ENCODE measurements around the gene MUSTN1. TPM values are rescaled to one million over a fixed set of nuclear protein-coding genes. Genes with fewer than 3 reads are reported as not detected.

MUSTN1 gene
- total RNA-seq, 1 donor from 2014 or later = not detected

- H3K36me3 Mint-ChIP-seq (ENCODE audit: low read depth, unreplicated experiment) = peaks cover 1% of the 10 kb centered on the region
- H3K4me3 Mint-ChIP-seq (ENCODE audit: unreplicated experiment) = no peak overlapping the region
- H3K27ac Mint-ChIP-seq (ENCODE audit: unreplicated experiment) = peak overlapping the region; percentile 7
- peaks cover 13% of the 10 kb centered on the region for H3K4me1 Mint-ChIP-seq (ENCODE audit: low read depth, unreplicated experiment)
- no peak overlapping the region for H2AFZ ChIP-seq (ENCODE audit: low read depth, low read length)
- peaks cover 4% of the 10 kb centered on the region for H3K4me1 ChIP-seq (ENCODE audit: insufficient read depth, low read length)
- no peaks in the 10 kb centered on the region for H3K9me3 ChIP-seq (ENCODE audit: insufficient read depth, low read depth, low read length)
- H3K36me3 ChIP-seq (ENCODE audit: insufficient read depth, low read length) = no peaks in the 10 kb centered on the region
- H3K27me3 ChIP-seq (ENCODE audit: insufficient read depth, low read length) = no peaks in the 10 kb centered on the region
- H3K27ac ChIP-seq (ENCODE audit: low read depth, low read length) = no peak overlapping the region
- peaks cover 3% of the 10 kb centered on the region for H3K9me3 Mint-ChIP-seq (ENCODE audit: unreplicated experiment)
- no peak overlapping the region for H3K4me3 ChIP-seq (ENCODE audit: insufficient read depth, low read depth, low read length)
- no peak for TF ChIP-seq EZH2 (IDR thresholded peaks at IDR 0.05; ENCODE audit: insufficient read depth, low read length)
- peak; percentile 17 for TF ChIP-seq CTCF (IDR thresholded peaks at IDR 0.05; ENCODE audit: insufficient read depth, low read depth, low read length)
- H3K27me3 Mint-ChIP-seq (ENCODE audit: low read depth, unreplicated experiment) = peaks cover 6% of the 10 kb centered on the region
- H3K9ac ChIP-seq (ENCODE audit: low read length) = no peak overlapping the region
- no peak overlapping the region for H3K4me2 ChIP-seq (ENCODE audit: low read length)
- no peaks in the 10 kb centered on the region for H3K79me2 ChIP-seq (ENCODE audit: insufficient read depth, low read length)
- FAIRE-seq (no peak), DNase-seq (ENCODE audit: low read depth) (no peak)
- H4K20me1 ChIP-seq (ENCODE audit: insufficient read depth, low read length) = no peaks in the 10 kb centered on the region
These were observed 35.8 kb downstream of the MUSTN1 start for GRCh38 chr3:52798978-52799476.

GRCh38 chr3:52798376-52798977 is 36.3 kb downstream of the MUSTN1 start:
- Histone ChIP-seq H3K27ac (ENCODE audit: low read depth, low read length) (no peak overlapping the region), H4K20me1 (ENCODE audit: insufficient read depth, low read length) (no peaks in the 10 kb centered on the region), H3K9ac (ENCODE audit: low read length) (no peak overlapping the region), H3K4me2 (ENCODE audit: low read length) (no peak overlapping the region), H3K27me3 (ENCODE audit: insufficient read depth, low read length) (no peaks in the 10 kb centered on the region), H3K9me3 (ENCODE audit: insufficient read depth, low read depth, low read length) (no peaks in the 10 kb centered on the region), H3K36me3 (ENCODE audit: insufficient read depth, low read length) (no peaks in the 10 kb centered on the region), H2AFZ (ENCODE audit: low read depth, low read length) (no peak overlapping the region), H3K79me2 (ENCODE audit: insufficient read depth, low read length) (no peaks in the 10 kb centered on the region), H3K4me3 (ENCODE audit: insufficient read depth, low read depth, low read length) (no peak overlapping the region), H3K4me1 (ENCODE audit: insufficient read depth, low read length) (peaks cover 4% of the 10 kb centered on the region)
- Mint-ChIP-seq H3K4me1 (ENCODE audit: low read depth, unreplicated experiment) (peaks cover 13% of the 10 kb centered on the region), H3K27me3 (ENCODE audit: low read depth, unreplicated experiment) (peaks cover 6% of the 10 kb centered on the region), H3K36me3 (ENCODE audit: low read depth, unreplicated experiment) (peaks cover 1% of the 10 kb centered on the region), H3K27ac (ENCODE audit: unreplicated experiment) (peak overlapping the region; percentile 7), H3K4me3 (ENCODE audit: unreplicated experiment) (no peak overlapping the region), H3K9me3 (ENCODE audit: unreplicated experiment) (peaks cover 3% of the 10 kb centered on the region)
- no peak for FAIRE-seq
- TF ChIP-seq CTCF (IDR thresholded peaks at IDR 0.05; ENCODE audit: insufficient read depth, low read depth, low read length) (no peak), EZH2 (IDR thresholded peaks at IDR 0.05; ENCODE audit: insufficient read depth, low read length) (no peak)
- peak; percentile 39 for DNase-seq (ENCODE audit: low read depth)

GRCh38 chr3:52796411-52796810 is 38.4 kb downstream of the MUSTN1 start:
- Histone ChIP-seq H4K20me1 (ENCODE audit: insufficient read depth, low read length) (no peaks in the 10 kb centered on the region), H3K4me1 (ENCODE audit: insufficient read depth, low read length) (no peaks in the 10 kb centered on the region), H3K27ac (ENCODE audit: low read depth, low read length) (no peak overlapping the region), H3K9ac (ENCODE audit: low read length) (no peak overlapping the region), H2AFZ (ENCODE audit: low read depth, low read length) (no peak overlapping the region), H3K4me3 (ENCODE audit: insufficient read depth, low read depth, low read length) (no peak overlapping the region), H3K27me3 (ENCODE audit: insufficient read depth, low read length) (no peaks in the 10 kb centered on the region), H3K4me2 (ENCODE audit: low read length) (no peak overlapping the region), H3K36me3 (ENCODE audit: insufficient read depth, low read length) (no peaks in the 10 kb centered on the region), H3K9me3 (ENCODE audit: insufficient read depth, low read depth, low read length) (no peaks in the 10 kb centered on the region), H3K79me2 (ENCODE audit: insufficient read depth, low read length) (no peaks in the 10 kb centered on the region)
- Mint-ChIP-seq H3K4me1 (ENCODE audit: low read depth, unreplicated experiment) (peaks cover 5% of the 10 kb centered on the region), H3K9me3 (ENCODE audit: unreplicated experiment) (peaks cover 3% of the 10 kb centered on the region), H3K27me3 (ENCODE audit: low read depth, unreplicated experiment) (peaks cover 15% of the 10 kb centered on the region), H3K36me3 (ENCODE audit: low read depth, unreplicated experiment) (no peaks in the 10 kb centered on the region), H3K4me3 (ENCODE audit: unreplicated experiment) (no peak overlapping the region), H3K27ac (ENCODE audit: unreplicated experiment) (no peak overlapping the region)
- DNase-seq (ENCODE audit: low read depth) (no peak), FAIRE-seq (no peak)
- TF ChIP-seq EZH2 (IDR thresholded peaks at IDR 0.05; ENCODE audit: insufficient read depth, low read length) (no peak), CTCF (IDR thresholded peaks at IDR 0.05; ENCODE audit: insufficient read depth, low read depth, low read length) (no peak)
